Neural progenitor cell (in vitro differentiated cells): ENCODE data around the gene DDRGK1.

ENCODE experiments used
- EZH2 ChIP-seq: fragments of 200-600 bp; sonication (generic); IDR thresholded peaks from 2 replicates; pipeline ENCODE4 v1.6.1; 2017; ENCODE audit warnings: antibody characterized with exemption, mild to moderate bottlenecking, moderate library complexity
- EZH2phosphoT487 ChIP-seq: fragments of 200-600 bp; sonication (generic); IDR thresholded peaks from 2 replicates; pipeline ENCODE4 v1.6.1; 2017; ENCODE audit warnings: antibody characterized with exemption
- TF ChIP-seq, protein P1 (sequence below): fragments of 200-600 bp; sonication (generic); IDR thresholded peaks from 2 replicates; pipeline ENCODE4 v1.5.1; 2017; ENCODE audit warnings: antibody characterized with exemption, mild to moderate bottlenecking

DNA sequence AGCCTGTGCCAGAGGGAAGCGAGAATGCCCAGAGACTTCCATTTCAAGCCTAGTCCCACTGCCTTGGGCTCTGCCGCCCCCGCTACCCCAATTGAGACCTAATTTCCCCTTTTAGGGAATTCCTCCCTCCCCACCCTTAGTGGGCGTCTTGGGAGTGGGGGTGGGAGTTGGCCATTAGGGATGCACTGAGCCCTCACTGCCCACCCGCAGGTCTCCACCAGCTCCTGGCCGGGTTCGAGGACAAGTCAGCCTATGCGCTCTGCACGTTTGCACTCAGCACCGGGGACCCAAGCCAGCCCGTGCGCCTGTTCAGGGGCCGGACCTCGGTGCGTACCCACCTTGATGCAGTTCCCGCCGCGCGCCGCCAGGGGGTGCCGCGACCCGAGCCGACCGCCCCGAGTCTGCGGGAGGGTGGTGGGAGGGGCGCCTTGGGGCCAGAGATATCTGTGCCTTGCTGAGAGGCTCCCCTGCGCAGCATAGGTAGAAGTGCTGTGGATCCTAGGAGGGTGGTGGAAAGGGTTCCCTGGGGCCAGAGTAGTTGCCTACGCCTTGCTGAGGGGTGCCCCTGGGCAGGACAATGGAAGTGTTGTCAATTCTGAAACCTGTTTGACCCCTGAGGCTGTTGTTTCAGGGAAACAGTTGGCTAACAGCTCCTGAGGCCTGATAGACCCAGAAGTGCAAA, 14.0 kb upstream of the DDRGK1 start:
- TF ChIP-seq, protein P1, sequence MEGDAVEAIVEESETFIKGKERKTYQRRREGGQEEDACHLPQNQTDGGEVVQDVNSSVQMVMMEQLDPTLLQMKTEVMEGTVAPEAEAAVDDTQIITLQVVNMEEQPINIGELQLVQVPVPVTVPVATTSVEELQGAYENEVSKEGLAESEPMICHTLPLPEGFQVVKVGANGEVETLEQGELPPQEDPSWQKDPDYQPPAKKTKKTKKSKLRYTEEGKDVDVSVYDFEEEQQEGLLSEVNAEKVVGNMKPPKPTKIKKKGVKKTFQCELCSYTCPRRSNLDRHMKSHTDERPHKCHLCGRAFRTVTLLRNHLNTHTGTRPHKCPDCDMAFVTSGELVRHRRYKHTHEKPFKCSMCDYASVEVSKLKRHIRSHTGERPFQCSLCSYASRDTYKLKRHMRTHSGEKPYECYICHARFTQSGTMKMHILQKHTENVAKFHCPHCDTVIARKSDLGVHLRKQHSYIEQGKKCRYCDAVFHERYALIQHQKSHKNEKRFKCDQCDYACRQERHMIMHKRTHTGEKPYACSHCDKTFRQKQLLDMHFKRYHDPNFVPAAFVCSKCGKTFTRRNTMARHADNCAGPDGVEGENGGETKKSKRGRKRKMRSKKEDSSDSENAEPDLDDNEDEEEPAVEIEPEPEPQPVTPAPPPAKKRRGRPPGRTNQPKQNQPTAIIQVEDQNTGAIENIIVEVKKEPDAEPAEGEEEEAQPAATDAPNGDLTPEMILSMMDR: peak; percentile 95
- no peak for TF ChIP-seq EZH2
- TF ChIP-seq EZH2phosphoT487: no peak
